Measurements from ENCODE around the gene MYO6. TPM values are rescaled to one million over a fixed set of nuclear protein-coding genes. Genes with fewer than 3 reads are reported as not detected.

MYO6 gene
- total RNA-seq, 1 experiment from 2014 or later = 46.9 TPM

GRCh38 chr6:75800708-75801505 lies 51.9 kb downstream of the MYO6 start:
- H3K27ac Mint-ChIP-seq = peak overlapping the region in 2 of 3 experiments; percentile 18 to 83; a peak in 4 of 7 replicates
- H2BK120ac ChIP-seq (ENCODE audit: low read depth, low read length, poor library complexity, severe bottlenecking) = no peak overlapping the region
- H3K79me1 ChIP-seq (ENCODE audit: insufficient read depth, low read depth, low read length, poor library complexity, severe bottlenecking) = no peaks in the 10 kb centered on the region
- H2BK5ac ChIP-seq (ENCODE audit: insufficient read length, low read length) = no peak overlapping the region
- H3K9ac ChIP-seq (ENCODE audit: extremely low read depth, insufficient read length, low read length) = no peak overlapping the region
- H3K4me3 Mint-ChIP-seq = no peak overlapping the region
- no peaks in the 10 kb centered on the region; the same call in 1 of the 2 replicates for H3K4me1 ChIP-seq (ENCODE audit: insufficient read depth, low read length)
- H3K79me2 ChIP-seq (ENCODE audit: insufficient read depth, low read length) = no peaks in the 10 kb centered on the region
- H4K5ac ChIP-seq (ENCODE audit: insufficient read length, low read depth, low read length) = no peak overlapping the region
- H4K20me1 ChIP-seq (ENCODE audit: control insufficient read depth, insufficient read depth, insufficient read length) = no peaks in the 10 kb centered on the region
- no peaks in the 10 kb centered on the region for H3K27me3 Mint-ChIP-seq (ENCODE audit: low read depth)
- no peak overlapping the region for H2BK12ac ChIP-seq (ENCODE audit: insufficient read length, low read depth, low read length)
- H3K36me3 Mint-ChIP-seq (ENCODE audit: insufficient read depth in 1 of 3, low read depth in 3 of 3) = peaks cover 0 to 3% (median 2%) of the 10 kb centered on the region in 3 experiments; a peak in 3 of 7 replicates
- H2BK15ac ChIP-seq (ENCODE audit: low read depth, low read length) = no peak overlapping the region
- H3K56ac ChIP-seq (ENCODE audit: insufficient read length, low read depth, low read length) = no peak overlapping the region
- H3K9me3 Mint-ChIP-seq = peaks cover 2 to 3% of the 10 kb centered on the region in 2 experiments; a peak in 4 of 5 replicates
- no peak overlapping the region for H3K23ac ChIP-seq (ENCODE audit: insufficient read length, low read depth, low read length)
- no peak overlapping the region for H3T11ph ChIP-seq (ENCODE audit: low read length)
- DNase-seq = no peak
- no peak overlapping the region for H3K4me2 ChIP-seq (ENCODE audit: insufficient read depth, insufficient read length, low read length)
- H3K18ac ChIP-seq (ENCODE audit: insufficient read length, low read depth, low read length) = no peak overlapping the region
- no peak overlapping the region for H4K8ac ChIP-seq (replicated peaks; ENCODE audit: insufficient read length, low read depth, low read length)
- no peak overlapping the region for H3K4ac ChIP-seq (ENCODE audit: low read depth, low read length)
- H3K14ac ChIP-seq (ENCODE audit: insufficient read depth, low read length) = no peak overlapping the region
- peaks cover 20 to 23% of the 10 kb centered on the region in 2 experiments for H3K4me1 Mint-ChIP-seq
- 0 out of 3 replicates have a peak, but pooled peaks have one; percentile 15 for TF ChIP-seq CTCF (conservative IDR thresholded peaks at IDR 0.05)
- no peak overlapping the region for H3K27ac ChIP-seq (ENCODE audit: insufficient read length, low read depth, low read length)
- no CpG with 5 or more reads among the region's 9 CpGs for WGBS (ENCODE audit: extremely low coverage, insufficient read length, low lambda C conversion rate)
- H4K91ac ChIP-seq (ENCODE audit: insufficient read length, low read depth, low read length) = no peak overlapping the region
- H2BK20ac ChIP-seq (ENCODE audit: low read depth, low read length, poor library complexity, severe bottlenecking) = no peak overlapping the region
- H3K27me3 ChIP-seq (ENCODE audit: insufficient read depth, low read length) = no peaks in the 10 kb centered on the region
- H2AK5ac ChIP-seq (ENCODE audit: insufficient read length, low read length) = no peak overlapping the region
- H2AFZ ChIP-seq (ENCODE audit: low read length) = no peak overlapping the region
- no peaks in the 10 kb centered on the region for H3K9me3 ChIP-seq (ENCODE audit: control insufficient read depth, low read depth, low read length)
- no peaks in the 10 kb centered on the region for H3K23me2 ChIP-seq (ENCODE audit: insufficient read length, low read depth, low read length, poor library complexity, severe bottlenecking)

All from H9 (cell line).